HG02885 (cell line): ENCODE results near the gene CCDC186.
A peak's percentile ranks its signal among the peaks of the same experiment; 100 is the strongest.

ENCODE experiments used
- ATAC-seq: cut with Tn5 transposase; IDR thresholded peaks from one replicate; pipeline ENCODE4 v1.9.1; 2021; ENCODE audit warnings: mild to moderate bottlenecking; ENCODE audit not compliant: unreplicated experiment, poor library complexity

CCDC186 gene

GRCh38 chr10:114173921-114174694 is at the start of gene CCDC186:
Gene CCDC186, minus strand, starts transcription at chr10:114174203. Its CDS starts 10,935 bp downstream, at chr10:114163268.
- peak; percentile 99 for ATAC-seq

GRCh38 chr10:114223066-114223465 is 49.1 kb upstream of the CCDC186 start:
- ATAC-seq, result no peak

GRCh38 chr10:114221235-114221634 is 47.2 kb upstream of the CCDC186 start:
- no peak for ATAC-seq

- ATAC-seq, result no peak
Observed at GRCh38 chr10:114220281-114220680, 46.3 kb upstream of the CCDC186 start.

- ATAC-seq, result no peak
Observed at GRCh38 chr10:114215033-114215432, 41.0 kb upstream of the CCDC186 start.

GRCh38 chr10:114212153-114212552 is 38.1 kb upstream of the CCDC186 start:
- no peak for ATAC-seq

- ATAC-seq, result no peak
Observed at GRCh38 chr10:114208351-114208750, 34.3 kb upstream of the CCDC186 start.

GRCh38 chr10:114207349-114207748 is 33.3 kb upstream of the CCDC186 start:
- no peak for ATAC-seq

GRCh38 chr10:114206902-114207301 is 32.9 kb upstream of the CCDC186 start:
- no peak for ATAC-seq

- no peak for ATAC-seq
Observed at GRCh38 chr10:114202812-114203211, 28.8 kb upstream of the CCDC186 start.

- ATAC-seq, result no peak
Observed at GRCh38 chr10:114199239-114199638, 25.2 kb upstream of the CCDC186 start.

GRCh38 chr10:114195079-114195478 is 21.1 kb upstream of the CCDC186 start:
- peak; percentile 97 for ATAC-seq

GRCh38 chr10:114189700-114190099 is 15.7 kb upstream of the CCDC186 start:
- ATAC-seq, result no peak

- ATAC-seq, result no peak
Observed at GRCh38 chr10:114188900-114189299, 14.9 kb upstream of the CCDC186 start.

GRCh38 chr10:114188001-114188400 is 14.0 kb upstream of the CCDC186 start:
- peak; percentile 54 for ATAC-seq

- no peak for ATAC-seq
Observed at GRCh38 chr10:114184276-114184675, 10.3 kb upstream of the CCDC186 start.

- ATAC-seq, result no peak
Observed at GRCh38 chr10:114183563-114183962, 9.6 kb upstream of the CCDC186 start.

GRCh38 chr10:114181971-114182370 is 8.0 kb upstream of the CCDC186 start:
- no peak for ATAC-seq

- no peak for ATAC-seq
Observed at GRCh38 chr10:114180937-114181336, 6.9 kb upstream of the CCDC186 start.

GRCh38 chr10:114179747-114180146 is 5.7 kb upstream of the CCDC186 start:
- ATAC-seq, result no peak

GRCh38 chr10:114179148-114179547 is 5.1 kb upstream of the CCDC186 start, which contains the start of gene TDRD1:
Gene TDRD1, plus strand, starts transcription at chr10:114179353. Its CDS starts 8,479 bp downstream, at chr10:114187832.
- ATAC-seq, result no peak

- no peak for ATAC-seq
Observed at GRCh38 chr10:114176511-114176910, 2.5 kb upstream of the CCDC186 start.
